ENCODE data around the gene HNRNPA2B1. TPM values are rescaled to one million over a fixed set of nuclear protein-coding genes. Genes with fewer than 3 reads are reported as not detected.

HNRNPA2B1 gene
- total and polyA plus RNA-seq, 8 donors = 338 to 1,529 (median 1,312) TPM

DNA sequence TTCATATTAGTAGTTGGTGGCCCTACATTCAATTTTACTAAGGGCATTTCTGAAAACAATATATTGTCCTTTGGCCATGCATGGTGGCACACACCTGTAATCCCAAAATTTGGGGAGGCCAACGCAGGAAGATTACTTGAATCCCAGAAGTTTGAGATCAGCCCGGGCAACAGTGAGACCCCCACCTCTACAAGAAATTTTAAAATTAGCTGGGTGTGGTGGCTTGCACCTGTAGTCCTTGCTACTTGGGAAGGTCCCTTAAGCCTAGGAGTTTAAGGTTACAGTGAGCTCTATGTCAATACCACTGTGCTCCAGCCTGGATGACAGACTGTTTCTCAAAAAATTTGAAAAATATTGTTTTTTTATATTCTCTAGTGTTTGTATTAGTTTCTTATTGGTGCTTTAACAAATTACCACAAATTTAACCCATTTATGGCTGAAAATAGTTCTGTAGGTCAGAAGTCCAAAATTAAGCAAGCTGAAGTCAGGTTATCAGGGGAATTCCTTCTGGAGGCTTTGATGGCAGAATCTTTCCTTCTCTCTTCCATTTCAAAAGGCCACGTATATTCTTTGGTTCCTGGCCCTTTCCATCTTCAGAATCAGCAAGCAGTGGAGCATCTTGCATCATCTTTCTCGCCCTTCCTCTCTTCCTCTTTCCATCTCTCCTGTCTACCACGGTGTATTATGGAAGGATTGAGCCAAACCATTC is 13.4 kb upstream of the HNRNPA2B1 start:
- Histone ChIP-seq H3K27me3 (no peaks in the 10 kb centered on the region), H3K27ac (no peak overlapping the region), H3K4me3 (no peak overlapping the region), H3K4me1 (peaks cover 0 to 22% of the 10 kb centered on the region in 2 donors), H3K9me3 (no peaks in the 10 kb centered on the region), H3K36me3 (peaks cover 0 to 38% of the 10 kb centered on the region in 2 donors)
- intact Hi-C loops (cut with DNase I) = no loop called here
- DNase-seq (no peak), ATAC-seq (no peak)
- TF ChIP-seq, protein P1, sequence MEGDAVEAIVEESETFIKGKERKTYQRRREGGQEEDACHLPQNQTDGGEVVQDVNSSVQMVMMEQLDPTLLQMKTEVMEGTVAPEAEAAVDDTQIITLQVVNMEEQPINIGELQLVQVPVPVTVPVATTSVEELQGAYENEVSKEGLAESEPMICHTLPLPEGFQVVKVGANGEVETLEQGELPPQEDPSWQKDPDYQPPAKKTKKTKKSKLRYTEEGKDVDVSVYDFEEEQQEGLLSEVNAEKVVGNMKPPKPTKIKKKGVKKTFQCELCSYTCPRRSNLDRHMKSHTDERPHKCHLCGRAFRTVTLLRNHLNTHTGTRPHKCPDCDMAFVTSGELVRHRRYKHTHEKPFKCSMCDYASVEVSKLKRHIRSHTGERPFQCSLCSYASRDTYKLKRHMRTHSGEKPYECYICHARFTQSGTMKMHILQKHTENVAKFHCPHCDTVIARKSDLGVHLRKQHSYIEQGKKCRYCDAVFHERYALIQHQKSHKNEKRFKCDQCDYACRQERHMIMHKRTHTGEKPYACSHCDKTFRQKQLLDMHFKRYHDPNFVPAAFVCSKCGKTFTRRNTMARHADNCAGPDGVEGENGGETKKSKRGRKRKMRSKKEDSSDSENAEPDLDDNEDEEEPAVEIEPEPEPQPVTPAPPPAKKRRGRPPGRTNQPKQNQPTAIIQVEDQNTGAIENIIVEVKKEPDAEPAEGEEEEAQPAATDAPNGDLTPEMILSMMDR (IDR thresholded peaks at IDR 0.05) = no peak

DNA sequence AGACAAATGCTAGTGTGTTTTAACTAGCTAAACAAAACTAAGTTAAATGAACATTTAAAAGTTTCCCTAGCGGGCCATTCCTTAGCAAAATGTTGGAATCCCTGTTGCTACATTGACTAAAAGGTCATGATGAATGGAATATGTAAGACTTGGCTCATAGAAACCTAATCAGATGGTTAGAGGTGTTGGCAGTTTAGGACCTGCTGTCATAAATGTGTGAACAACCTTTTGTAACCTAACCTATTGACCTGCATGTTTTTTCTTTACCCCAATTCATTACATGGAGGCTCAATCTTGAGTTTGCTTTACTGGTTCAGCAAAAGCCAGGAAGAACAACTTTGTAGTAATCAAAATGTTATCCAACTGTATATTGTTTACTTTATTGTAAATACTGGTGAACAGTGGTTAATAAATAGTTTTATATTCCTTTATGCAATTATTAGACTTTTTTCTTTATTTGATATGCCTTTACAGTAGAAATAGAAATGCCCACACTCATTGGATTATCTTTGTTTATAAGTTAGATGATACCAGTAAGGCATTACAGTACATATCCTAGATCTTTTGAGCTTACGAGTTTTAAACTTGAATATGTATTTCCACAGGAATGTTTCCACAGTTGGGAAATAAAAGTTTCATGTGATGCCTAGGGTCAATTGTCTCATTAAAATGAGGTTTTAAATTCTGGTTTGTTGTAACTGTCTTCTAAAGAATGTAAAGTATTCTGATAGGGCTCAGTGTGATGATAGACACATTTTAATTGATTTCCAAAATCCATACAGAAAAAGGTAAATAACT is 12.6 kb upstream of the HNRNPA2B1 start:
- H3K36me3 ChIP-seq = peaks cover 0 to 46% of the 10 kb centered on the region in 2 donors
- ATAC-seq (no peak), DNase-seq (no peak)
- TF ChIP-seq, protein P1 (IDR thresholded peaks at IDR 0.05) = no peak
- H3K4me3 ChIP-seq = no peak overlapping the region
- no peak overlapping the region for H3K27ac ChIP-seq
- no peaks in the 10 kb centered on the region for H3K9me3 ChIP-seq
- no peaks in the 10 kb centered on the region for H3K27me3 ChIP-seq
- peaks cover 0 to 22% of the 10 kb centered on the region in 2 donors for H3K4me1 ChIP-seq
- intact Hi-C loops (cut with DNase I) = no loop called here

DNA sequence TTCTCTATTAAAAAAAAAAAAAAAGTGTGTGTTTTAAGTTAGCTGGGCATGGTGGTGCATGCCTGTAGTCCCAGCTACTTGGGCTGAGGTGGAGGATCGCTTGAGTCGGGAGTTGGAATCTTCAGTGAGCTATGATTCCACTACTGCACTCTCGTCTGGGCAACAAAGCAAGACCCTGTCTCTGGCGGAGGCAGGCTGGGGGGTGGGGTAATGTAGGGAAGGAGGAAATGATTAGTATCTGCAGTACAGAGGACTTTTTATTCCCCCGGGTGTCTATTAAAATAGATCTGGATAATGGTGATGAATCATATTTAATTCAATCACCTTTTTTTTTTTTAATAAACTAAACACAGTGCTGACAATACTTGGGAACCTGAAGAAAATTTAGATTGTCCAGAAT is 7.5 kb upstream of the HNRNPA2B1 start:
- H3K4me1 ChIP-seq = peaks cover 15 to 32% of the 10 kb centered on the region in 2 donors
- no peaks in the 10 kb centered on the region for H3K27me3 ChIP-seq
- H3K36me3 ChIP-seq = peaks cover 0 to 65% of the 10 kb centered on the region in 2 donors
- TF ChIP-seq, protein P1 (IDR thresholded peaks at IDR 0.05) = no peak
- no peak overlapping the region for H3K4me3 ChIP-seq
- intact Hi-C loops (cut with DNase I) = no loop called here
- no peak for ATAC-seq
- no peak overlapping the region for H3K27ac ChIP-seq
- H3K9me3 ChIP-seq = no peaks in the 10 kb centered on the region
- no peak for DNase-seq

DNA sequence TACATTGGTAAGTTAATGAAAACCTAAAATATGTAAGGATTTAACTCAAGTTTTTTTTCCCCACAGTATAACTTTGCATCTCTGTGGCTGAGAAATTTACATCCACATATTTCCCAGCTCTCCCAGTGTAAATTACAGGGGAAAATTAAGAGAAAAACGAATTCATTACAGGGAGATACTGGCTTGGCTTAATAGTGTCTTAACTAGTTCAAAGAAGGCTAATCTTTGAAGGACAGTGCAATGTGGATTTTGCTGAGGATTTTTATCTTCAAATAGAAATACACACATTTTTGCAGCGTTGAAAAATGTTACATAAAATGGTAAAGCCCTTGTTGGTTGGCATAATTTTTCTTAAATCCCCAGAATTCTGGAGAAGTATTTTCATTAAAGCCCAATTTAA is 2.5 kb upstream of the HNRNPA2B1 start:
- ATAC-seq = no peak
- Histone ChIP-seq H3K4me1 (peaks cover 18 to 36% of the 10 kb centered on the region in 2 donors), H3K9me3 (no peaks in the 10 kb centered on the region), H3K27me3 (no peaks in the 10 kb centered on the region), H3K36me3 (peaks cover 0 to 21% of the 10 kb centered on the region in 2 donors), H3K4me3 (peak overlapping the region; percentile 93), H3K27ac (peak overlapping the region in 1 of 2 donors; percentile 98)
- TF ChIP-seq, protein P1 (IDR thresholded peaks at IDR 0.05) = no peak
- DNase-seq = no peak
- intact Hi-C loops (cut with DNase I) = no loop called here

Data from left lung (tissue), 10 donors.